ENCODE data around the gene LARGE1. TPM values are rescaled to one million over a fixed set of nuclear protein-coding genes. Genes with fewer than 3 reads are reported as not detected.
A peak's percentile ranks its signal among the peaks of the same experiment; 100 is the strongest.

The LARGE1 gene
- total and polyA plus RNA-seq, 4 donors, result 25.6 to 45.6 (median 37.6) TPM

DNA sequence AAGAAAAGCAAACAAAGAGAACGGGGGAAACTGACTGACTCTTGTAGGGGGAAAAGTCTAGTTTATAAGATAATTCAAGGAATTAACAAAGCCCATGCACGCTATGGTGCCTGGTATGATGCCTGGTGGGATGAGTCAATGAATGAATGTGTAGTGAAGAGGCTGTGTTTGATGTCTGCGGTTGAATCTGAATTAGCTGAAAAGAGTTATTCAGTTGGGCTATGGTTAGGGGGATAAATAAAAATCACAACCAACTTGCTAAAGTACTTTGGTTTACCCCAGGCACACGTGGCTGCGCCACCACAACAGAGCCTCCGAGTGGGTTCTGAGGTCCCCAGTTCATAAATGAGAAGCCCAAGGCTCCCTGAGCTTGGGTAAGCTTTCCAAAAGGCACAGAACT lies 492.8 kb downstream of the LARGE1 start:
- 74% methylated on average over 3 of the region's 6 CpGs for WGBS (ENCODE audit: insufficient coverage)
- DNase-seq (ENCODE audit: low read depth in 4 of 6, low spot score in 6 of 6), result no peak
- Histone ChIP-seq H3K4me3 (ENCODE audit: low read depth, low read length) (no peak overlapping the region), H3K9me3 (ENCODE audit: control insufficient read depth, insufficient read depth, low read length) (no peaks in the 10 kb centered on the region), H3K27me3 (ENCODE audit: control insufficient read depth, insufficient read depth, low read length) (no peaks in the 10 kb centered on the region), H3K4me1 (ENCODE audit: control insufficient read depth, insufficient read depth, low read length) (no peaks in the 10 kb centered on the region), H3K36me3 (ENCODE audit: control insufficient read depth, insufficient read depth, low read length) (no peaks in the 10 kb centered on the region), H3K27ac (ENCODE audit: low read depth, low read length) (no peak overlapping the region)

DNA sequence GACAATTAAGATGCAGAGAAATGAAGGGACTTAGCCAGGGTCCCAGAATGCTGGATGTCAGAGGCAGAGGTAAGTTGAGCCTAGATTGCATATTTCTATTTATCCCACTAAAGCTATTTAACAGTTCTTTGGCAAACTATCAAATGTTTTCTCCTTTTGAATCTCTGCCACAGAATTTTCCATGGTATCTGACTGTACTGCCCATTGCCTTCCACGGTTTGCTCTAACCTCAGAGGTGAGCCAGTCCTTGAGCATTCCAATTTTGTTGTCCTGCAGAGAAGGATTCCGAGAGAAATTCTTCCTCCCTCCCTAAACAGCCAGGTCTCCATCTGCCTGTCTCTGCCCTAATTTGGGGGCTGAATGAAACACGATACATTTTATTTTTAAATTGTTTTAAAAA lies 493.8 kb downstream of the LARGE1 start:
- H3K9me3 ChIP-seq (ENCODE audit: control insufficient read depth, insufficient read depth, low read length), result no peaks in the 10 kb centered on the region
- no peaks in the 10 kb centered on the region for H3K4me1 ChIP-seq (ENCODE audit: control insufficient read depth, insufficient read depth, low read length)
- no peaks in the 10 kb centered on the region for H3K27me3 ChIP-seq (ENCODE audit: control insufficient read depth, insufficient read depth, low read length)
- H3K36me3 ChIP-seq (ENCODE audit: control insufficient read depth, insufficient read depth, low read length), result no peaks in the 10 kb centered on the region
- H3K4me3 ChIP-seq (ENCODE audit: low read depth, low read length), result no peak overlapping the region
- no peak for DNase-seq (ENCODE audit: low read depth in 4 of 6, low spot score in 6 of 6)
- no peak overlapping the region for H3K27ac ChIP-seq (ENCODE audit: low read depth, low read length)
- WGBS (ENCODE audit: insufficient coverage), result 40% methylated on average over 1 of the region's 3 CpGs

DNA sequence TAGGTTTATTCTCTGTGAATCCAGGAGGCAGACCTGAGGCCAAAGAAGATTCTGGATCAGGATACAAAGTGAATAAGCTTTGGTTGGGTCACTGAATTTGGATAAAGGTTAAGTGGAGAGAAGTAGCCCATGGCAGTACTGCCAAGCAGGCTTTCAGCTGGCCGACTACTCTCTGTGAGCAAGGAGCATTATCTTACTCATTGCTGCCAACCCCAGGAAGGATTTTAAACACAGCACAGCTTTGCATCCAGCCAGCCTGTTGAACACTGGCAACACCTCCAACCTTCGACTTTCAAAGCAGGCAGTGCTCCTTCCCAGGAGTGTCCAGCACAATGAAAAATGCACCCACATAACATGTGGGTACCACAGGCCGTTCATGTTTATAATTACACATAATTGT lies 498.4 kb downstream of the LARGE1 start:
- no peak overlapping the region for H3K4me3 ChIP-seq (ENCODE audit: low read depth, low read length)
- no peak overlapping the region for H3K27ac ChIP-seq (ENCODE audit: low read depth, low read length)
- no peaks in the 10 kb centered on the region for H3K4me1 ChIP-seq (ENCODE audit: control insufficient read depth, insufficient read depth, low read length)
- no peaks in the 10 kb centered on the region for H3K27me3 ChIP-seq (ENCODE audit: control insufficient read depth, insufficient read depth, low read length)
- no peaks in the 10 kb centered on the region for H3K9me3 ChIP-seq (ENCODE audit: control insufficient read depth, insufficient read depth, low read length)
- no peaks in the 10 kb centered on the region for H3K36me3 ChIP-seq (ENCODE audit: control insufficient read depth, insufficient read depth, low read length)
- DNase-seq (ENCODE audit: low read depth in 4 of 6, low spot score in 6 of 6), result no peak
- WGBS (ENCODE audit: insufficient coverage), result 44% methylated on average over 2 of the region's 3 CpGs

DNA sequence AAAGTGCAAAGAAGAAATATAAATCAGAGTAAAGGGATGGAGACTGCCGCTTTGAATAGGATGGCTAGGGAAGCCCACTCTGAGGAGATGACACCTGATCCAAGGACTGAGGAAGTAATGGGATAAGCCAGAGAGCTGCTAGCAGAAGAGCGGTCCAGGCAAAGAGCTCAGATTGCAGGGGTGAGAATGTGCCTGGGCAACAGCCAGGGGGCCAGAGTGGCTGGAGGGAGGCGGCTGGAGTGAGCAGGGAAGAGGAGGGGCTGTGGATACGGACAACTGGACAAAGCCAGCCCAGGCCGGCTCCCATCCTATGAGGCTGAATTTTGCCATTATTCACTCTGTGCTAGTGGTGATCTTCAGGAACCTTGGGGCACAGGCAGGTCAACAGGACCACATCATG lies 501.8 kb downstream of the LARGE1 start:
- WGBS (ENCODE audit: insufficient coverage), result 93% methylated on average over 4 of the region's 5 CpGs
- H3K27me3 ChIP-seq (ENCODE audit: control insufficient read depth, insufficient read depth, low read length), result no peaks in the 10 kb centered on the region
- no peak overlapping the region for H3K4me3 ChIP-seq (ENCODE audit: low read depth, low read length)
- no peaks in the 10 kb centered on the region for H3K36me3 ChIP-seq (ENCODE audit: control insufficient read depth, insufficient read depth, low read length)
- H3K4me1 ChIP-seq (ENCODE audit: control insufficient read depth, insufficient read depth, low read length), result no peaks in the 10 kb centered on the region
- no peak for DNase-seq (ENCODE audit: low read depth in 4 of 6, low spot score in 6 of 6)
- no peaks in the 10 kb centered on the region for H3K9me3 ChIP-seq (ENCODE audit: control insufficient read depth, insufficient read depth, low read length)
- H3K27ac ChIP-seq (ENCODE audit: low read depth, low read length), result no peak overlapping the region

DNA sequence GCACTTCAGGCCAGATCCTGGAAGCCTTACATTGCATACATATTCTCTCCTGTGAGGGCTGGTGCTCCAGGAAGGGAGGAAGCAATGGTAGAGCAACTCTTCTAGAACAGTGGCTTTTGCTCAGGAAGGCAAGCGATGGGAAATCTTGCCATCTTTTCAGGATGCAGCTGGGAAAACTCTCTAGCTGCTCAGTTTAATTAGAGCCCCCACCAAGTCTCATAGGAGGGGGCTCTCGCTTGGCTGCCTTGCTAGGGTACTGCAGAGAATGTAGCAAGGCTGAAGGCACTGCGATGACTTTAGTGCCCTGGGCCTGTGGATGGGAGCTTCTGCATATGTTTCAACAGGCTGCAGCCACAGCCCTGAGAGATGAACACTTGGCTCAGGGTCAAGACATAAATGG lies 504.9 kb downstream of the LARGE1 start:
- Histone ChIP-seq H3K9me3 (ENCODE audit: control insufficient read depth, insufficient read depth, low read length) (no peaks in the 10 kb centered on the region), H3K27me3 (ENCODE audit: control insufficient read depth, insufficient read depth, low read length) (no peaks in the 10 kb centered on the region), H3K4me1 (ENCODE audit: control insufficient read depth, insufficient read depth, low read length) (no peaks in the 10 kb centered on the region), H3K36me3 (ENCODE audit: control insufficient read depth, insufficient read depth, low read length) (no peaks in the 10 kb centered on the region), H3K27ac (ENCODE audit: low read depth, low read length) (no peak overlapping the region), H3K4me3 (ENCODE audit: low read depth, low read length) (no peak overlapping the region)
- WGBS (ENCODE audit: insufficient coverage), result 89% methylated on average over 3 of the region's 3 CpGs
- peak in 1 of 6 donors; percentile 56 for DNase-seq (ENCODE audit: low read depth in 4 of 6, low spot score in 6 of 6)

DNA sequence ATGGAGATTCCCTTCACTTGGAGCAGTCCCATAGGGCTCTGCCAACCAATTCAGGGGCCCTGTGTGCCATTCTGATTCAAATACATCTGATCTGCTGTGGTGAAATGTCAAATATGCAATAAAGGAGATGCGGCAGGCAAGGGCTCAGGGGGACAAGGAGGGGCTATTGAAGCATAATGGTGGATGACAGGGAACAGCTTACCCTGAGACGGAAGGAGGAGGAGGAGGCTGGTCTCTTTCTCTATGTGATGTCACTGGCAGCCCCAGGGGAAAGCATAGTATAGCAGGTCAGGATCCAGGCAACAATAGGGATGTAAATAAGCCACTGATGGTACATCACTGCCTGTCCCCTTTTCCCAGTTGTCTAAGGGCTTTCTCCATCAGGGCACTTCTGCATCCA lies 511.2 kb downstream of the LARGE1 start:
- Histone ChIP-seq H3K4me1 (ENCODE audit: control insufficient read depth, insufficient read depth, low read length) (no peaks in the 10 kb centered on the region), H3K9me3 (ENCODE audit: control insufficient read depth, insufficient read depth, low read length) (no peaks in the 10 kb centered on the region), H3K27me3 (ENCODE audit: control insufficient read depth, insufficient read depth, low read length) (no peaks in the 10 kb centered on the region), H3K36me3 (ENCODE audit: control insufficient read depth, insufficient read depth, low read length) (no peaks in the 10 kb centered on the region), H3K27ac (ENCODE audit: low read depth, low read length) (no peak overlapping the region), H3K4me3 (ENCODE audit: low read depth, low read length) (no peak overlapping the region)
- WGBS (ENCODE audit: insufficient coverage), result 49% methylated on average over 2 of the region's 2 CpGs
- peak in 1 of 6 donors; percentile 73 for DNase-seq (ENCODE audit: low read depth in 4 of 6, low spot score in 6 of 6)

DNA sequence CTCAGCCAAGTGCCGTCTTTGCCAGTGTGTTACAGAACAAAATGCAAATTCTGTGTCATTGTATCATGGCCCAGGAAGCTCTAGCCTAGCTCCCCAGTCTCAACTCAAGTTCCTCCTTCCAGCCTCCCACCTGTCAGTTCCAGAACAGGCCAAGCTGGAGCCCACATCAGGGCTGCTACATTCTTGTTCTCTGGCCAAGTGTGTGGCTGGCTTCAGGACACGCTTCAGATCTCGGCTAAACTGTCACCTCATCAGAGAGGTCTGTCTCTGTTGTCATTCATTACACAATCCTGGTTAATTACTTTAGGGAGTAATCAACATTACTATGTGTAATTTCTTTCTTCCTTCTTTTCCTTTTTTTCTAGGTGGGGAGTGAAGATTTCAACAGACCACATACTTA lies 515.1 kb downstream of the LARGE1 start:
- no peaks in the 10 kb centered on the region for H3K27me3 ChIP-seq (ENCODE audit: control insufficient read depth, insufficient read depth, low read length)
- 38% methylated on average over 1 of the region's 3 CpGs for WGBS (ENCODE audit: insufficient coverage)
- no peak overlapping the region for H3K27ac ChIP-seq (ENCODE audit: low read depth, low read length)
- no peaks in the 10 kb centered on the region for H3K36me3 ChIP-seq (ENCODE audit: control insufficient read depth, insufficient read depth, low read length)
- no peak for DNase-seq (ENCODE audit: low read depth in 4 of 6, low spot score in 6 of 6)
- no peaks in the 10 kb centered on the region for H3K9me3 ChIP-seq (ENCODE audit: control insufficient read depth, insufficient read depth, low read length)
- no peak overlapping the region for H3K4me3 ChIP-seq (ENCODE audit: low read depth, low read length)
- no peaks in the 10 kb centered on the region for H3K4me1 ChIP-seq (ENCODE audit: control insufficient read depth, insufficient read depth, low read length)

DNA sequence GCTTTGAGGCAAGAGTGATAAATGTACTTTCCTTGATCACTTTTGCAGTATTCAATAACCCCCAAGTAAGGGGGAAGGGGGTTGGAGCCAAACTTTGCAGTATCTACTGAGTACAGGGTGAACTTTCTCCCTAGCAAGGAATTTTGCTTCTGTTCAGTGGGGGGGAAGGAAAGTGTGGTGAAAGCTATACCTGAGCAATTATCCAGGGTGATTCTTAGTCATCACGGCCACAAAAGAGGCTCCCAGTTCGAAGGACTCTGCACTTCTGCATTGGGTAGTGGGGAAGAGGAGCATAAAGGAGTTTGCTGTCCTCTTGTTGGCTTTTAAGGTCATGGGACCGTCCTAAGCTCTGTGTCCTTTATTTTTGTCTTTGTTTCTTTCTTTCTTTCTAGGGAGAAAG lies 515.6 kb downstream of the LARGE1 start:
- Histone ChIP-seq H3K4me1 (ENCODE audit: control insufficient read depth, insufficient read depth, low read length) (no peaks in the 10 kb centered on the region), H3K36me3 (ENCODE audit: control insufficient read depth, insufficient read depth, low read length) (no peaks in the 10 kb centered on the region), H3K27ac (ENCODE audit: low read depth, low read length) (no peak overlapping the region), H3K4me3 (ENCODE audit: low read depth, low read length) (no peak overlapping the region), H3K27me3 (ENCODE audit: control insufficient read depth, insufficient read depth, low read length) (no peaks in the 10 kb centered on the region), H3K9me3 (ENCODE audit: control insufficient read depth, insufficient read depth, low read length) (no peaks in the 10 kb centered on the region)
- 77% methylated on average over 3 of the region's 3 CpGs for WGBS (ENCODE audit: insufficient coverage)
- no peak for DNase-seq (ENCODE audit: low read depth in 4 of 6, low spot score in 6 of 6)

DNA sequence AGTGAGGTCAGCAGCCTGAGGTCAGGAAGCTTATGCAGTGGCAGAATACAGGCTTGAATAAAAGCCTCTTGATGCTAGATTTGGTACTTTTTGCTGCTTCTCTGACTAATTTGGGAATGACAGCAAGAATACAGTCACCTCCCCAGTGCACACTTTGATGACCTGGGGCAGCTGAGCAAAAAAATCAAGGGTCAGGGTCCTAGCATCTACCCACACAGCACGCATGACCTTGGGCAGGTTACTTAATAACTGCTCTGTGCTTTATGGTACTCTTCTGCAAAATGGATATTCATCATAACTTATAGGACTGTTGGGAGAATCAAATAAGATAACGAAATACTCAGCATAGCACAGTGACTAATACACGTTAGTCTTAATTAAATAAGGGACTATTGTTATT lies 518.0 kb downstream of the LARGE1 start:
- H3K4me1 ChIP-seq (ENCODE audit: control insufficient read depth, insufficient read depth, low read length), result no peaks in the 10 kb centered on the region
- no peaks in the 10 kb centered on the region for H3K27me3 ChIP-seq (ENCODE audit: control insufficient read depth, insufficient read depth, low read length)
- H3K36me3 ChIP-seq (ENCODE audit: control insufficient read depth, insufficient read depth, low read length), result no peaks in the 10 kb centered on the region
- H3K4me3 ChIP-seq (ENCODE audit: low read depth, low read length), result no peak overlapping the region
- H3K27ac ChIP-seq (ENCODE audit: low read depth, low read length), result no peak overlapping the region
- H3K9me3 ChIP-seq (ENCODE audit: control insufficient read depth, insufficient read depth, low read length), result no peaks in the 10 kb centered on the region
- no peak for DNase-seq (ENCODE audit: low read depth in 4 of 6, low spot score in 6 of 6)
- no CpG with 5 or more reads among the region's 3 CpGs for WGBS (ENCODE audit: insufficient coverage)

DNA sequence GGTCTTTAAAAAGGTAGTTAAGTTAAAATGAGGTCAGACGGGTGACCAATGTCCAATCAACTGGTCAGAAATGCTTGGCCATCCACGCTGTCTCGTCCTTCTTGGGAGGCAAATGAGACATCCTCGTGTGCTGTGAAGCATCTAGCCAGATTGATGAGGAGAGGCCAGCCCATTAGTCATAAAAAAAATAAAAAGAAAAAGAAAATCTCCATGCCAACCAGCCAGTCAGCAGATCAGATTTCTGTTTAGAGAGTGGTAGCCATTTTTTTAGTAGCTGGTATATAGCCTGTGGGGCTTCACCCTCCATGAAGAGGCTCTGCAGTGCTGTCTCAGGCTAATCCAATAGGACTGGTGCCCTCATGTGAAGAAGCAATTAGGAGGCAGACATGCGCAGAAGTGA lies 519.0 kb downstream of the LARGE1 start:
- no peaks in the 10 kb centered on the region for H3K9me3 ChIP-seq (ENCODE audit: control insufficient read depth, insufficient read depth, low read length)
- H3K27me3 ChIP-seq (ENCODE audit: control insufficient read depth, insufficient read depth, low read length), result no peaks in the 10 kb centered on the region
- H3K4me1 ChIP-seq (ENCODE audit: control insufficient read depth, insufficient read depth, low read length), result no peaks in the 10 kb centered on the region
- 93% methylated on average over 3 of the region's 5 CpGs for WGBS (ENCODE audit: insufficient coverage)
- DNase-seq (ENCODE audit: low read depth in 4 of 6, low spot score in 6 of 6), result no peak
- no peak overlapping the region for H3K4me3 ChIP-seq (ENCODE audit: low read depth, low read length)
- H3K36me3 ChIP-seq (ENCODE audit: control insufficient read depth, insufficient read depth, low read length), result no peaks in the 10 kb centered on the region
- H3K27ac ChIP-seq (ENCODE audit: low read depth, low read length), result no peak overlapping the region

All from spinal cord (tissue), 10 donors.